GM12878 (cell line): ENCODE data around the gene MXRA8. TPM values are rescaled to one million over a fixed set of nuclear protein-coding genes. Genes with fewer than 3 reads are reported as not detected.

ENCODE experiments used
- ATAC-seq: fragments of 200-7000 bp; cut with Tn5 transposase; 3 replicates; pipeline ENCODE4 v1.9.1; 2020; ENCODE audit warnings: mild to moderate bottlenecking, moderate library complexity
- BruUV-seq: library from RNA; stranded (reverse); fragments of 400-500 nt; replicated peaks from 2 replicates; lab custom pipeline; 2021; lab: Mats Ljungman, UMichigan
- CTCF ChIA-PET: fragments of 300-600 bp; sonication (Branson Sonifier 250); formaldehyde crosslinking; extraction: SDS; loops from one replicate; lab custom pipeline; 2021; ENCODE audit warnings: inconsistent platforms; lab: Yijun Ruan, JAX
- POLR2A ChIA-PET: fragments of 350-600 bp; formaldehyde crosslinking; extraction: SDS; loops from one replicate; lab custom pipeline; 2021; ENCODE audit warnings: inconsistent platforms; lab: Charles Lee
- RAD21 ChIA-PET: fragments of 300-600 bp; sonication (Branson Sonifier 250); formaldehyde crosslinking; loops from one replicate; lab custom pipeline; 2023; ENCODE audit warnings: antibody characterized with exemption; ENCODE audit not compliant: unreplicated experiment; lab: Charles Lee
- SMC1A ChIA-PET: fragments of 300-600 bp; sonication (Branson Sonifier 250); formaldehyde crosslinking; loops from one replicate; lab custom pipeline; 2023; ENCODE audit not compliant: unreplicated experiment, uncharacterized antibody; lab: Charles Lee
- DNase-seq: peaks from one replicate; pipeline ENCODE4 v3.0.0-alpha.2; 2011; ENCODE audit warnings: low read depth, low spot score
- FAIRE-seq: peaks from 3 replicates; lab custom pipeline; 2011; peaks lifted over from hg19 to GRCh38; lab: Jason Lieb, UNC
- H2AFZ ChIP-seq: 2 replicates; pipeline ENCODE4 v1.6.0; 2011; ENCODE audit warnings: low read depth, low read length, control low read depth; ENCODE audit not compliant: control insufficient read depth
- H3K27ac ChIP-seq: 2 replicates; pipeline ENCODE4 v1.5.1; 2011; ENCODE audit warnings: control low read depth; ENCODE audit not compliant: control insufficient read depth, insufficient read depth
- H3K27me3 ChIP-seq, 2 experiments: replicated peaks in 1 of 2; 2 replicates each; pipeline versions ENCODE4 v1.6.0 to v1.6.1; 2011; ENCODE audit warnings: low read length in 1 of 2; ENCODE audit not compliant: control insufficient read depth in 2 of 2, insufficient read depth in 2 of 2
- H3K36me3 ChIP-seq, 2 experiments: 2 replicates each; pipeline ENCODE4 v1.5.1; 2011; ENCODE audit warnings: low read length in 1 of 2; ENCODE audit not compliant: control insufficient read depth in 2 of 2, insufficient read depth in 2 of 2
- H3K4me1 ChIP-seq: 2 replicates; pipeline ENCODE4 v1.6.1; 2011; ENCODE audit warnings: mild to moderate bottlenecking, low read length, moderate library complexity, mixed read lengths; ENCODE audit not compliant: control insufficient read depth, insufficient read depth
- H3K4me2 ChIP-seq: 2 replicates; pipeline ENCODE4 v1.6.0; 2011; ENCODE audit warnings: control low read depth; ENCODE audit not compliant: control insufficient read depth, insufficient read depth
- H3K4me3 ChIP-seq: fragments of 200-600 bp; sonication (generic); 2 replicates; pipeline ENCODE4 v1.5.1; 2016
- H3K79me2 ChIP-seq: 2 replicates; pipeline ENCODE4 v1.6.0; 2011; ENCODE audit warnings: low read length; ENCODE audit not compliant: control insufficient read depth, insufficient read depth
- H3K9ac ChIP-seq: 2 replicates; pipeline ENCODE4 v1.8.0; 2011; ENCODE audit warnings: low read length, control low read depth, mixed read lengths; ENCODE audit not compliant: control insufficient read depth, insufficient read depth
- H3K9me3 ChIP-seq: replicated peaks from 3 replicates; pipeline ENCODE4 v1.5.1; 2011; ENCODE audit warnings: mild to moderate bottlenecking, low read length; ENCODE audit not compliant: control insufficient read depth, insufficient read depth
- H4K20me1 ChIP-seq: 2 replicates; pipeline ENCODE4 v1.6.0; 2011; ENCODE audit not compliant: control insufficient read depth, insufficient read depth
- ASH2L ChIP-seq: fragments of 300-600, 200-600 bp; sonication (generic); IDR thresholded peaks from 2 replicates; pipeline ENCODE4 v1.6.1; 2017; ENCODE audit warnings: low read depth, mild to moderate bottlenecking, borderline replicate concordance
- ATF3 ChIP-seq: IDR thresholded peaks from 2 replicates; pipeline ENCODE4 v1.6.1; 2011; ENCODE audit warnings: low read depth, mild to moderate bottlenecking, low read length, moderate library complexity, borderline replicate concordance; ENCODE audit errors: extremely low read depth
- EGR1 ChIP-seq, 2 experiments: IDR thresholded peaks; 1 replicate in 1 of 2; 2 replicates in 1 of 2; pipeline ENCODE4 v1.6.1; 2011 to 2012; ENCODE audit warnings: low read depth in 2 of 2, low read length in 2 of 2, borderline replicate concordance in 1 of 2, mild to moderate bottlenecking in 1 of 2, moderate library complexity in 1 of 2
- HDAC2 ChIP-seq: fragments of 200-600 bp; sonication (generic); IDR thresholded peaks from 2 replicates; pipeline ENCODE4 v1.6.1; 2017
- HDGF ChIP-seq: fragments of 450-650 bp; IDR thresholded peaks from 2 replicates; pipeline ENCODE4 v1.6.1; 2016; ENCODE audit warnings: antibody characterized with exemption
- MYC ChIP-seq: IDR thresholded peaks from 2 replicates; pipeline ENCODE4 v1.6.1; 2011; ENCODE audit warnings: mild to moderate bottlenecking, low read length, moderate library complexity, inconsistent platforms; ENCODE audit not compliant: insufficient read depth, insufficient replicate concordance, insufficient read length, severe bottlenecking
- NFXL1 ChIP-seq: fragments of 450-650 bp; IDR thresholded peaks from 2 replicates; pipeline ENCODE4 v1.6.1; 2017; ENCODE audit warnings: antibody characterized with exemption, mild to moderate bottlenecking, borderline replicate concordance
- RELB ChIP-seq: fragments of 450-650 bp; IDR thresholded peaks from 2 replicates; pipeline ENCODE4 v1.6.1; 2017; ENCODE audit warnings: low read depth, mild to moderate bottlenecking, moderate library complexity
- SP1 ChIP-seq: IDR thresholded peaks from one replicate; pipeline ENCODE4 v1.6.1; 2011; ENCODE audit warnings: low read depth, low read length
- SREBF2 ChIP-seq: IDR thresholded peaks from 2 replicates; pipeline ENCODE4 v1.6.1; 2012; ENCODE audit warnings: mild to moderate bottlenecking, low read length
- STAT3 ChIP-seq: IDR thresholded peaks from 2 replicates; pipeline ENCODE4 v1.6.1; 2011; ENCODE audit warnings: low read depth, low read length, improper control_type of control experiment
- ZBTB11 ChIP-seq: fragments of 450-650 bp; formaldehyde crosslinking; IDR thresholded peaks from 2 replicates; pipeline ENCODE4 v1.5.0; 2022; ENCODE audit warnings: mild to moderate bottlenecking, missing genetic modification characterization
- WGBS: methylation state at CpG from one replicate; pipeline ENCODE4 v1.1.6; 2016; ENCODE audit warnings: low lambda C conversion rate; ENCODE audit not compliant: insufficient replicate concordance, insufficient coverage; ENCODE audit errors: missing lambda C conversion rate; 5-methylcytosine and 5-hydroxymethylcytosine counted together
- in situ Hi-C: fragments of 300-500 bp; cut with MboI; formaldehyde crosslinking; loops from 9 replicates; pipeline ENCODE4 v1.14.3; 2018; ENCODE audit warnings: mixed read lengths
- intact Hi-C: fragments of 100-400 bp; cut with micrococcal nuclease; formaldehyde crosslinking; loops from one replicate; pipeline ENCODE4 v1.14.2; 2022; ENCODE audit not compliant: unreplicated experiment
- polyA plus RNA-seq, 11 experiments: library from polyadenylated mRNA; depleted of rRNA in 4 of 11; unstranded in 6 of 11; stranded (reverse) in 5 of 11; fragments of >200 nt; fragmentation: Nextera tagmentation in 4 of 11; fragmentation: Illumina TruSeq in 1 of 11; extraction: Ambion mirVana in 4 of 11; extraction: Trizol in 1 of 11; gene quantifications; 1 replicate in 1 of 11; 2 replicates in 10 of 11; pipeline versions ENCODE4 v1.2.1 to v1.2.3, GENCODE V29; 2011 to 2016; ENCODE audit warnings: inconsistent platforms in 2 of 11, missing spikeins in 2 of 11, low read depth in 1 of 11
- total RNA-seq, 4 experiments: library from RNA; depleted of rRNA in 3 of 4; stranded (reverse); fragments of >200 nt in 3 of 4; fragmentation: Illumina TruSeq in 1 of 4; extraction: Trizol in 1 of 4; gene quantifications; 2 replicates each; pipeline versions ENCODE4 v1.2.1 to v1.2.3, GENCODE V29; 2013 to 2021

The MXRA8 gene
- total and polyA plus RNA-seq, 10 of the 15 experiments (the other 5 are each of a cell fraction or from before 2014, with no cell fraction given) = 0.11 to 0.54 (median 0.21) TPM; not detected in 6

- peaks cover 10% of the 10 kb centered on the region for H3K4me1 ChIP-seq
- TF ChIP-seq ATF3 (no peak), NFXL1 (no peak), HDAC2 (no peak), SP1 (no peak), STAT3 (no peak), RELB (no peak), EGR1 (IDR thresholded peaks at IDR 0.05; ENCODE audit: borderline replicate concordance in 1 of 2, low read depth in 2 of 2, low read length in 2 of 2) (no peak), HDGF (no peak), ASH2L (no peak), MYC (no peak), SREBF2 (no peak), ZBTB11 (no peak)
- intact Hi-C loops = no loop called here
- no peak for FAIRE-seq
- no peak overlapping the region for H3K9ac ChIP-seq
- H3K79me2 ChIP-seq = peaks cover 43% of the 10 kb centered on the region
- H3K36me3 ChIP-seq = peaks cover 0 to 9% of the 10 kb centered on the region in 2 experiments; a peak in 3 of 4 replicates
- no peak for DNase-seq
- WGBS = 85% methylated on average over 22 of the region's 23 CpGs
- H3K27ac ChIP-seq = no peak overlapping the region
- ChIA-PET CTCF (no interaction called here), RAD21 (no interaction called here), POLR2A (no interaction called here), SMC1A (no interaction called here)
- no peak overlapping the region for H3K4me2 ChIP-seq
- H3K27me3 ChIP-seq = no peaks in the 10 kb centered on the region
- no peak overlapping the region for H2AFZ ChIP-seq
- H4K20me1 ChIP-seq = no peaks in the 10 kb centered on the region; the same call in 1 of the 2 replicates
- H3K9me3 ChIP-seq = no peaks in the 10 kb centered on the region
- H3K4me3 ChIP-seq = no peak overlapping the region
- no TSS peak for BruUV-seq
- in situ Hi-C loops = no loop called here
- ATAC-seq = no peak
These were observed 37.5 kb downstream of the MXRA8 start for GRCh38 chr1:1320666-1321448.
